OCI-LY3 (cell line): Measurements from ENCODE around the gene TTC28.
A peak's percentile ranks its signal among the peaks of the same experiment; 100 is the strongest.

Experiments used
- H2AFZ ChIP-seq: fragments of 200-600, 300-600 bp; shearing (Covaris generic); 2 replicates; pipeline ENCODE4 v1.6.0; 2014; ENCODE audit warnings: antibody characterized with exemption, low read depth, low read length
- H3K27ac ChIP-seq: fragments of 200-600, 300-600 bp; sonication (generic); 2 replicates; pipeline ENCODE4 v1.5.1; 2014; ENCODE audit warnings: mild to moderate bottlenecking, low read length, moderate library complexity, mixed read lengths
- H3K27me3 ChIP-seq: fragments of 200-600, 300-600 bp; sonication (generic); 2 replicates; pipeline ENCODE4 v1.6.1; 2014; ENCODE audit warnings: low read depth, low read length, mixed read lengths
- H3K36me3 ChIP-seq: fragments of 200-600, 300-600 bp; sonication (generic); replicated peaks from 2 replicates; pipeline ENCODE3; 2014; ENCODE audit warnings: low read depth, low read length, mixed read lengths
- H3K4me1 ChIP-seq: fragments of 300-600, 200-600 bp; sonication (generic); 2 replicates; pipeline ENCODE4 v1.6.1; 2014; ENCODE audit warnings: low read length, mixed read lengths
- H3K4me2 ChIP-seq: fragments of 200-600, 300-600 bp; sonication (generic); 2 replicates; pipeline ENCODE4 v1.6.1; 2014; ENCODE audit warnings: low read length, mixed read lengths
- H3K4me3 ChIP-seq: fragments of 300-600, 200-600 bp; sonication (generic); 2 replicates; pipeline ENCODE4 v1.5.1; 2014; ENCODE audit warnings: antibody characterized with exemption, mild to moderate bottlenecking, low read length, moderate library complexity
- H3K79me2 ChIP-seq: fragments of 300-600, 200-600 bp; shearing (Covaris generic); 2 replicates; pipeline ENCODE4 v1.6.1; 2014; ENCODE audit warnings: mild to moderate bottlenecking, low read length, mixed read lengths
- H3K9ac ChIP-seq: fragments of 300-600, 200-600 bp; shearing (Covaris generic); 2 replicates; pipeline ENCODE4 v1.6.0; 2014; ENCODE audit warnings: mild to moderate bottlenecking, low read length, moderate library complexity
- H3K9me3 ChIP-seq: fragments of 200-600, 300-600 bp; shearing (Covaris generic); 2 replicates; pipeline ENCODE4 v1.6.1; 2014; ENCODE audit warnings: low read length, mixed read lengths; ENCODE audit not compliant: insufficient read depth
- H4K20me1 ChIP-seq: fragments of 200-600, 300-600 bp; sonication (generic); 2 replicates; pipeline ENCODE4 v1.6.1; 2016; ENCODE audit warnings: low read length, mixed read lengths; ENCODE audit not compliant: insufficient read depth
- EZH2phosphoT487 ChIP-seq: fragments of 200-600 bp; shearing (Covaris generic); IDR thresholded peaks from 2 replicates; pipeline ENCODE4 v1.6.1; 2018; ENCODE audit warnings: antibody characterized with exemption, mixed run types, low read depth
- TF ChIP-seq, protein P1 (sequence below): fragments of 200-600, 300-600 bp; sonication (generic); IDR thresholded peaks from 2 replicates; pipeline ENCODE4 v1.5.1; 2014; ENCODE audit warnings: antibody characterized with exemption, low read length, low read depth

The TTC28 gene

DNA sequence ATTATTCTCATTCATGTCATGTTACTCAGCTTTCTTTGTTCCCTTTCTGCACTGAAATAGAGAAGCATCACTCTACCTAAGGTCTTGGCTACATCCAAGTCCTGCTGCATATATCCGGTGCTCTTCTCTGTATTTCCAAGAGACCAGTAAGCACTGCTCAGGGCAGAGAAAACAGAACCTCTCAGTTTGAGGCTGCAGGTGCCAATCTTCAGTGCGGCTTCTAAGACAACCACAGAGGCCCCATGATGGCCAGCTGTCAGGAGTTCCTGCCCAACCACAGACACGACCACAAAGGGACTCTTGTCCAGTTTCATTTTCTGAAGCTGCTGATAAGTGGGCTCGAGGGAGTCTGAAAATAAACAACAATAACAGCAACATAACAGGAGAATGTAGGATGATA is 382.1 kb downstream of the TTC28 start:
- TF ChIP-seq, protein P1, sequence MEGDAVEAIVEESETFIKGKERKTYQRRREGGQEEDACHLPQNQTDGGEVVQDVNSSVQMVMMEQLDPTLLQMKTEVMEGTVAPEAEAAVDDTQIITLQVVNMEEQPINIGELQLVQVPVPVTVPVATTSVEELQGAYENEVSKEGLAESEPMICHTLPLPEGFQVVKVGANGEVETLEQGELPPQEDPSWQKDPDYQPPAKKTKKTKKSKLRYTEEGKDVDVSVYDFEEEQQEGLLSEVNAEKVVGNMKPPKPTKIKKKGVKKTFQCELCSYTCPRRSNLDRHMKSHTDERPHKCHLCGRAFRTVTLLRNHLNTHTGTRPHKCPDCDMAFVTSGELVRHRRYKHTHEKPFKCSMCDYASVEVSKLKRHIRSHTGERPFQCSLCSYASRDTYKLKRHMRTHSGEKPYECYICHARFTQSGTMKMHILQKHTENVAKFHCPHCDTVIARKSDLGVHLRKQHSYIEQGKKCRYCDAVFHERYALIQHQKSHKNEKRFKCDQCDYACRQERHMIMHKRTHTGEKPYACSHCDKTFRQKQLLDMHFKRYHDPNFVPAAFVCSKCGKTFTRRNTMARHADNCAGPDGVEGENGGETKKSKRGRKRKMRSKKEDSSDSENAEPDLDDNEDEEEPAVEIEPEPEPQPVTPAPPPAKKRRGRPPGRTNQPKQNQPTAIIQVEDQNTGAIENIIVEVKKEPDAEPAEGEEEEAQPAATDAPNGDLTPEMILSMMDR: no peak
- no peak for TF ChIP-seq EZH2phosphoT487
- Histone ChIP-seq H2AFZ (no peak overlapping the region), H3K9me3 (no peaks in the 10 kb centered on the region), H3K79me2 (no peaks in the 10 kb centered on the region), H3K9ac (no peak overlapping the region), H3K4me3 (peak overlapping the region; percentile 7; the same call in 1 of the 2 replicates), H3K4me1 (peaks cover 24% of the 10 kb centered on the region), H3K27me3 (no peaks in the 10 kb centered on the region), H3K4me2 (peak overlapping the region; percentile 52), H4K20me1 (peaks cover 11% of the 10 kb centered on the region; the same call in 1 of the 2 replicates), H3K27ac (no peak overlapping the region), H3K36me3 (no peaks in the 10 kb centered on the region)

DNA sequence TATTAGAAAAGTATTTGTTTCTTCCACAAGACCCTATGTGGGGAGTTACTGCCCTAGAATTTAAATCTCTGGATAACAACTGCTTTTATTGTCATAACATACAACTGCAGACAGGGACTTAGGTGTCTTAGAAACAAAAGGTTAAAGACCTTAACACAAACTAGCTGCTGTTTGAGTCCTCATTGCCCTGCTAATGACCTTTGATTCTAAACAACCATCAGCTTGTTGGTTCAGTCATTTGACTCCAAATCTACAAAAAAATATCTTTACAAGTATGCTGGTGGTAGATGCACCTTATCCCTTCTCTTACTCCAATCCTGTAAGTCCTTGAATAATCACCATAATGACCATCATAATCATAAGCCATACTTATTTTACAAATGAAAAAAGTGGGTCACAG is 383.2 kb downstream of the TTC28 start:
- no peaks in the 10 kb centered on the region for H3K79me2 ChIP-seq
- H3K27me3 ChIP-seq: no peaks in the 10 kb centered on the region
- H4K20me1 ChIP-seq: peaks cover 11% of the 10 kb centered on the region; the same call in 1 of the 2 replicates
- no peaks in the 10 kb centered on the region for H3K9me3 ChIP-seq
- H3K27ac ChIP-seq: no peak overlapping the region
- peaks cover 24% of the 10 kb centered on the region for H3K4me1 ChIP-seq
- no peak overlapping the region for H2AFZ ChIP-seq
- no peak for TF ChIP-seq EZH2phosphoT487
- TF ChIP-seq, protein P1: no peak
- no peak overlapping the region for H3K9ac ChIP-seq
- H3K4me3 ChIP-seq: no peak overlapping the region
- H3K4me2 ChIP-seq: no peak overlapping the region
- H3K36me3 ChIP-seq: no peaks in the 10 kb centered on the region

DNA sequence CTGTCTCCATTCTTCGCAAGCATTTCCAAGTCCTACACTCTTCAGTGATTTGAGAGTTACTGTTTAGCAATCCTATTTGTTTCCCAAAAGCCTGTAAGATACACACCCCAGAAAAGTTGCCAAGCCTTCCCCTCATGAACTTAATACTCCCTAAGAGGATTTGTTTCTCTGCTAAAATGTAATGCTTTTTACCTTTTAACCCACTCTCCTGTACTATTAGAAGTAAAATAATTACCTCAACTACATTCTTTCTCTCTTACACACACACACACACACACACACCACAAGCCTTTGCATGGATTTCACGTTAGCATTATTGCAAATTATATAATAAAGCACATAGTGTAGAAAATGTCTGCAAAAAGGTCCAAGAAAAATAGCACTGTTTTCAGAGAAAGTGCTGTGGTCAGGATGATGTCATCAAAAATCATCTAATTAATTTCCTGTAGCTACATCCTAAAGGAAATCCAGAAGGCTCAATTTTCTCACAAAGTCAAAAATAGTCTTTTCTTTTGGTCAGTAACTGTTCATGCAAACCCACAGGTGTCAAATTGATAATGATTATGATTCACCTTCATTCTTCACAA is 396.5 kb downstream of the TTC28 start:
- H3K27ac ChIP-seq: no peak overlapping the region

DNA sequence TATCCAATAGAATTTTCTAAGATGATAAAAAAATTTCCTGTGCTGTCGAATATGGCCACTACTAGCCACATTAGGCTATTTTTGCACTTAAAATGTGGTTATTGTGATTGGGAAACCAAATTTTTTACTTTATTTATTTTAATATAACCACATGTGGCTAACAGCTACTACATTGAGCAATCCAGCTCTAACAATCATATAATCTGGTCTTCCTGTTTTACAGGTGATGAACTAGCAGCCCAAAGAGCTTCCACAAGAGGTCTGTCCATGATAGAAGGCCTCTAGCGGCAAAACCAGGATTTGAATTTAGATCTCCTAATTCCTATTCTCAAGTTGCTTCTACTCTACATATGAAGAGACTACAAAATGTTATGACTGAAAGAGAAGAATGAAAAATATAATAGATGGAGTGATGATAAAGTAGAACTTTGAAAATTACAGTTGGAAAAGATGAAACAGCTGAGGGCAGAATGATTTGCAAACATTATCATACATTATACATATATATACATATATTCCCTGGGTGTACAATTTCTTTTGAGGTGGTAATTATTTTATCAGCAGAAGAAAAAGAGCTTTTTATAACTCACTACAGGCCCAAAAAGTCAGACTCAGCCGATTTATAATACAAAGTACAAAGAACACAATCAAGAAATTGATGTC is 397.1 kb downstream of the TTC28 start:
- H3K27ac ChIP-seq: no peak overlapping the region
- no peak overlapping the region for H3K9ac ChIP-seq
- TF ChIP-seq EZH2phosphoT487: no peak
- TF ChIP-seq, protein P1: no peak
- H3K9me3 ChIP-seq: no peaks in the 10 kb centered on the region
- no peaks in the 10 kb centered on the region for H3K79me2 ChIP-seq
- no peaks in the 10 kb centered on the region for H3K36me3 ChIP-seq
- no peak overlapping the region for H3K4me2 ChIP-seq
- no peaks in the 10 kb centered on the region for H4K20me1 ChIP-seq
- H2AFZ ChIP-seq: no peak overlapping the region
- H3K4me3 ChIP-seq: no peak overlapping the region
- H3K4me1 ChIP-seq: no peaks in the 10 kb centered on the region
- no peaks in the 10 kb centered on the region for H3K27me3 ChIP-seq

More for the DNA sequence above, 396.5 kb downstream of the TTC28 start:
- Histone ChIP-seq H3K9ac (no peak overlapping the region), H3K4me1 (no peaks in the 10 kb centered on the region), H4K20me1 (no peaks in the 10 kb centered on the region), H3K9me3 (no peaks in the 10 kb centered on the region), H2AFZ (no peak overlapping the region), H3K4me2 (no peak overlapping the region), H3K27me3 (no peaks in the 10 kb centered on the region), H3K36me3 (no peaks in the 10 kb centered on the region), H3K79me2 (no peaks in the 10 kb centered on the region), H3K4me3 (no peak overlapping the region)
- no peak for TF ChIP-seq EZH2phosphoT487
- TF ChIP-seq, protein P1: no peak
